GM21723 (cell line): ENCODE results near the gene CT47A1.
"Not testable (repeated sequence)": the region's sequence is repeated elsewhere in the genome, so short reads cannot be mapped to it uniquely, and the experiment has no call there.

Experiments
- ATAC-seq: cut with Tn5 transposase; IDR thresholded peaks from one replicate; pipeline ENCODE4 v1.9.1; 2021; ENCODE audit warnings: mild to moderate bottlenecking, moderate library complexity; ENCODE audit not compliant: unreplicated experiment

The CT47A1 gene

GRCh38 chrX:120985660-120986059 is at the start of gene CT47A1:
Gene CT47A1, minus strand, starts transcription at chrX:120985760. Its CDS starts 231 bp downstream, at chrX:120985529.
- not testable (repeated sequence) for ATAC-seq

DNA sequence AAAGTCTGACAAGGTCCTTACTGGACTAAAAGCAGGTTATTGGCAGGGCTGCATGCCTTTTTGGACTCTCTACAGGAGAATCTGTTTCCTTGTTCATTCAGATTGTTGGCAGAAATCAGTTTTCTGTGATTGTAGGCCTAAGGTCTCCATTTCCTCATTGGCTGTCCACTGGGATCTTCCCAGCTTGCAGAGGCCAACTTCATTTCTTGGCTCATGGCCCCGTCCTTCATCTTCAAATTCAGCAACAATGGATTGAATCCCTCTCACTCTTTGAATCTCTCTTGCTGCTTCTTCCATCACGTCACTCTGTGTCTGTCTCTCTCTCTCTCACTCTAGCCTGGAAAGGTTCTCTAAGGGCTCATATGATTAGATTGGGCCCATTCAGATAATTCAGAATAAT is 47.0 kb upstream of the CT47A1 start:
- no peak for ATAC-seq

GRCh38 chrX:121030083-121030482 is 44.5 kb upstream of the CT47A1 start:
- no peak for ATAC-seq

- ATAC-seq: no peak
Observed at GRCh38 chrX:121028419-121028818, 42.9 kb upstream of the CT47A1 start.

DNA sequence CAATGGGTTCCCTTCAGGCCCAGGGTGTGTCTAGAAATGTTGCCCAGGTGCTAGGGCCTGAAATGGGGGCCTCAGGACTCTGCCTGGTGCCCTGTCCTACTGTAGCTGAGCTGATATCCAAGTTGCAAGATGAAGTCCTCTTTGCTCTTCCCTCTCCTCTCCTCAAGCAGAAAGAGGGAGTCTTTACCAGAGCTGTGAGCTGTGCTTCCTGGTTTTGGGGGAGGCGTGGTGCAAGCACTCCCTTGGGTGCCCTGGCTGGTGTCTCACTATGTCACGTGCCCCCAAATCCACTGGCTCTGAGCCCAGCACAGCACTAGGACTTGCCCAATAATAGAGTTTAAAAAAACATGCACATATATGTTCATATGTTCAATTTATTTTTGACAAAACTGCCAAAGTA is 29.3 kb upstream of the CT47A1 start:
- no peak for ATAC-seq

- ATAC-seq: no peak
Observed at GRCh38 chrX:121013897-121014455, 28.4 kb upstream of the CT47A1 start.

- ATAC-seq: no peak
Observed at GRCh38 chrX:121011254-121011653, 25.7 kb upstream of the CT47A1 start.

DNA sequence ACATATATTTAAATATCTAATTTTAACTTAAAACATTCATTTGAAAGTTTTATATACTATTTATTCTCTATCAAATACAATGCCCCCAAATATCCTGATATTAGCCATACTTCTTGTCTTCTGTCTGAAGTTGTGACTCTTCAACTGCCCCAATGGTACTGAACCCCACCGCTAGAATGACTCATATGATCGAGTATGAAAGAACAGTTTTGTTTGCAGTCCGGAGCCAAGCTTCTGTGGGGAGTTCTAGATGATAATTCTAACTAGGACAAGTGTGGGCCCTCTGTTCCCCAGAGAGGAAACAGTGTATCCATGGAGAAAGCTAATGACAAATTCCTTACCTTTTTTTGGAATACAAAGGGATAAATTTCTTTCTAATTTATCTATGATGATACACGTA is 24.7 kb upstream of the CT47A1 start:
- no peak for ATAC-seq

DNA sequence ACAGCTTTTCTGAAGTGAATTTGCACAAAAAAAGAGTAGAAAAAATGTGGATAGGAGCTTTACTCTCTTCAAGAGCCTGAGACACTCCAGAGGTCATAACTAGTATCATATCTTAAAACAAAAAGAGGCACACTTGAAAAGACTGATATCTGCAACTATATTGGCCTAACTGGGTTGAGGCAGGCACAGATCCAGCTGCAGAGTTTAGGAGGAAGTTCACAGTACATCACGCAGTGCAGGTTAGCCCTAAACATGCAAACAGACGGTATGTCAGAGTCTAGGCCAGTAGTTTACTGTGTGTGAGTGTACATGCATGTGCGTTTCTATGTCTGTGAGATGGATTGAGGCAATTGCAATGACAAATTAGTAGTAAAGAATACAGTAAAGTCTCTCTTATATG is 24.2 kb upstream of the CT47A1 start:
- no peak for ATAC-seq

DNA sequence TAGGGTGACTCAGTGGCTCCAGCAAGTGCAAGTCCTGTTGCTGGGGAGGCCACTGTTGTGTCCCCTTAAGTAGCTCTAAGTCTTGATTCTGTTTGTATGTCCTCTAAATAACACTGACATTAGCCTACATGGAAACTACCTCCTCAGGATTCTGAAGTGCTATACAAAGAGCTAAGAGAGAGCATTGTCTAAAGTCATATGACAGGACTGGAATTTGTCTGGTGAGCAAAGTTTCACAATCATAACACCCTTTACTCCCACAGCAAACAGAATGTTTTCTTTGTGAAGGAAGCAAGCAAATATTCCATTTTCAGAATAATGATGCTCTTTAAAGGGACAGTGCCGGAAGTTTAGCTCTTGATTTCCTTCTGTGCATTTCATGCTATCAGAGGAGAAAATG is 23.4 kb upstream of the CT47A1 start:
- no peak for ATAC-seq

DNA sequence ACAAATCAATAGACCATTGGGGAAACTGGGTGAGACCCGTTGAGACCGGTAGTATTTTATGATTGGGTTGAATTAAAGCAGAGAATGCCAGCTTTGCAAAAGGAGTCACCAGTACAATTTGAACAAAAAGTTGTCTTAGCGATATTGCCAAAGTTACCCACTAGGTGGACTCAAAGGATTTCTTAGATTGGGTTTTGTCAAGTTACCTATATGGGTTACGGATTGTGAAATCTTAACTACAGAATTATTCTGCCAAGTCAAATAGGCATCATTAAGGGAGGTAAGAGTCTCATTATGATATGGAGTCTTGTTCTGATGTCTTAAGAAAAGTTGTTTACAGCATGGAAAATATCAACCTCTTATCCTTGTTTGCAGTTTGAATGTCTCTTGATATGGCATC is 15.0 kb upstream of the CT47A1 start:
- ATAC-seq: no peak

- peak; percentile 79 for ATAC-seq
Observed at GRCh38 chrX:120999413-120999812, 13.9 kb upstream of the CT47A1 start.

- ATAC-seq: not testable (repeated sequence)
Observed at GRCh38 chrX:120956500-120956899, 29.1 kb downstream of the CT47A1 start, which contains the start of gene CT47A7. Gene CT47A7, minus strand, starts transcription at chrX:120956600. Its CDS starts 255 bp downstream, at chrX:120956345.
